Measurements from ENCODE around the gene LIN28A. TPM values are rescaled to one million over a fixed set of nuclear protein-coding genes. Genes with fewer than 3 reads are reported as not detected.

LIN28A gene
- total RNA-seq: not detected

GRCh38 chr1:26410706-26411623, at the start of gene LIN28A:
Gene LIN28A (plus strand): TSS chr1:26410817. CDS start chr1:26410892, 75 bp downstream.

GRCh38 chr1:26372611-26373010, 38.0 kb upstream of the LIN28A start, which contains the start of gene ZNF683:
Gene ZNF683 (minus strand): TSS chr1:26372750. CDS start chr1:26368571, 4,179 bp downstream.

GRCh38 chr1:26431979-26432695, 21.5 kb downstream of the LIN28A start, which contains the start of gene DHDDS:
Gene DHDDS (plus strand): TSS chr1:26432321. CDS start chr1:26432946, 625 bp downstream.

GRCh38 chr1:26472320-26472900, 61.8 kb downstream of the LIN28A start, which contains the start of gene HMGN2:
Gene HMGN2 (plus strand): TSS chr1:26472440. CDS start chr1:26472613, 173 bp downstream.

Other genes with a start within 250 kb of the LIN28A start
- gene C1orf232, start 241.9 kb upstream of the LIN28A start, total RNA-seq: not detected
- gene ZNF593, start 240.9 kb upstream of the LIN28A start, total RNA-seq: 13.1 TPM
- gene ZNF593OS, start 239.0 kb upstream of the LIN28A start, total RNA-seq: not detected
- 7.2 TPM for gene CNKSR1, start 233.3 kb upstream of the LIN28A start, total RNA-seq
- gene CATSPER4, start 220.2 kb upstream of the LIN28A start, total RNA-seq: not detected
- gene CEP85, start 176.6 kb upstream of the LIN28A start, total RNA-seq: 19.4 TPM
- 16.6 TPM for gene SH3BGRL3, start 130.7 kb upstream of the LIN28A start, total RNA-seq
- gene UBXN11, start 104.2 kb upstream of the LIN28A start, total RNA-seq: 9.7 TPM
- gene CD52, start 92.9 kb upstream of the LIN28A start, total RNA-seq: not detected
- 0.63 TPM for gene CRYBG2, start 56.7 kb upstream of the LIN28A start, total RNA-seq
- gene ZNF683, start 38.1 kb upstream of the LIN28A start, total RNA-seq: not detected
- gene DHDDS, start 21.5 kb downstream of the LIN28A start, total RNA-seq: 47.6 TPM
- gene HMGN2, start 61.6 kb downstream of the LIN28A start, total RNA-seq: 243 TPM
- gene RPS6KA1, start 118.9 kb downstream of the LIN28A start, total RNA-seq: 3.4 TPM

Measured in parietal lobe (tissue), 1 donor.